GM23248 (cell line): ENCODE data around the gene GNA14.

ENCODE experiments used
- EZH2 ChIP-seq: fragments of 200-600 bp; sonication (generic); IDR thresholded peaks from 2 replicates; pipeline ENCODE4 v1.6.1; 2018; ENCODE audit warnings: antibody characterized with exemption, mild to moderate bottlenecking; ENCODE audit not compliant: insufficient read depth, poor library complexity, severe bottlenecking
- EZH2phosphoT487 ChIP-seq: fragments of 200-600 bp; sonication (generic); IDR thresholded peaks from 2 replicates; pipeline ENCODE4 v1.6.1; 2018; ENCODE audit warnings: antibody characterized with exemption, moderate library complexity, mild to moderate bottlenecking, low read depth; ENCODE audit not compliant: insufficient read depth

DNA sequence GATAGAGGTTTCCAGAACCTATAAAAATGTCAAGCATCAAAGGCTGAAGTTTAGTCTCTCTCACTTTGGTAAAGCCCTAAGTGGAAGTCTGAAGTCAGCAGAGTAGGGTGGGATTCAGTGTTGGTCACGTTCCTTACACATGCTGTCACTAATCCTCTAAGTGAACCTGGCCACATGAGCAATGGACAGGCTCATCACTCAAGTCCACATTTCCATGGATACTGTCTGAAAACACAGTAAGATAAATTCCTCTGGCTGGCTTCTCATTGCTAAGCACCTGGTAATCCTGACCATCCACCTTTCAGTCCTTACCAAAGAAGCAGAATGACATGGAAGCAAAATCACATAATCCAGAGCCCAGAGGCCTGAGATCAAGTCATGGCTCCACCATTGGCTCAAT lies 43.8 kb downstream of the GNA14 start:
- TF ChIP-seq EZH2, result no peak
- no peak for TF ChIP-seq EZH2phosphoT487
